ENCODE measurements around the gene TMEM185A. TPM values are rescaled to one million over a fixed set of nuclear protein-coding genes. Genes with fewer than 3 reads are reported as not detected.

TMEM185A gene
- total RNA-seq, 1 experiment from 2014 or later, result 23.6 TPM

GRCh38 chrX:149643496-149643895 lies 11.9 kb upstream of the TMEM185A start:
- Histone ChIP-seq H3K18ac (ENCODE audit: insufficient read length, low read depth, low read length) (no peak overlapping the region), H4K5ac (ENCODE audit: insufficient read length, low read depth, low read length) (no peak overlapping the region), H3K23ac (ENCODE audit: insufficient read length, low read depth, low read length) (no peak overlapping the region), H3K79me1 (ENCODE audit: insufficient read depth, low read depth, low read length, poor library complexity, severe bottlenecking) (no peaks in the 10 kb centered on the region), H2BK120ac (ENCODE audit: low read depth, low read length, poor library complexity, severe bottlenecking) (no peak overlapping the region), H2BK12ac (ENCODE audit: insufficient read length, low read depth, low read length) (no peak overlapping the region), H4K8ac (replicated peaks; ENCODE audit: insufficient read length, low read depth, low read length) (no peak overlapping the region), H2AK5ac (ENCODE audit: insufficient read length, low read length) (no peak overlapping the region), H3K79me2 (ENCODE audit: insufficient read depth, low read length) (no peaks in the 10 kb centered on the region), H2BK15ac (ENCODE audit: low read depth, low read length) (no peak overlapping the region), H3K4ac (ENCODE audit: low read depth, low read length) (no peak overlapping the region), H3T11ph (ENCODE audit: low read length) (no peak overlapping the region), H3K27me3 (ENCODE audit: insufficient read depth, low read length) (no peaks in the 10 kb centered on the region), H3K56ac (ENCODE audit: insufficient read length, low read depth, low read length) (no peak overlapping the region), H3K9ac (ENCODE audit: extremely low read depth, insufficient read length, low read length) (no peak overlapping the region), H2AFZ (ENCODE audit: low read length) (no peak overlapping the region), H4K91ac (ENCODE audit: insufficient read length, low read depth, low read length) (no peak overlapping the region), H3K9me3 (ENCODE audit: control insufficient read depth, low read depth, low read length) (peaks cover 29% of the 10 kb centered on the region), H3K4me2 (ENCODE audit: insufficient read depth, insufficient read length, low read length) (no peak overlapping the region), H2BK20ac (ENCODE audit: low read depth, low read length, poor library complexity, severe bottlenecking) (no peak overlapping the region), H3K14ac (ENCODE audit: insufficient read depth, low read length) (no peak overlapping the region), H2BK5ac (ENCODE audit: insufficient read length, low read length) (no peak overlapping the region), H4K20me1 (ENCODE audit: control insufficient read depth, insufficient read depth, insufficient read length) (no peaks in the 10 kb centered on the region), H3K4me1 (ENCODE audit: insufficient read depth, low read length) (no peaks in the 10 kb centered on the region), H3K27ac (ENCODE audit: insufficient read length, low read depth, low read length) (no peak overlapping the region), H3K23me2 (ENCODE audit: insufficient read length, low read depth, low read length, poor library complexity, severe bottlenecking) (no peaks in the 10 kb centered on the region)
- Mint-ChIP-seq H3K4me1 (no peaks in the 10 kb centered on the region), H3K9me3 (peaks cover 54 to 63% of the 10 kb centered on the region in 2 experiments), H3K27ac (no peak overlapping the region), H3K27me3 (ENCODE audit: low read depth) (peaks cover 4% of the 10 kb centered on the region; the same call in 1 of the 2 replicates), H3K36me3 (ENCODE audit: insufficient read depth in 1 of 3, low read depth in 3 of 3) (peaks cover 0 to 2% (median 0%) of the 10 kb centered on the region in 3 experiments; a peak in 1 of 7 replicates), H3K4me3 (no peak overlapping the region)
- WGBS (ENCODE audit: extremely low coverage, insufficient read length, low lambda C conversion rate), result no CpG with 5 or more reads among the region's 4 CpGs
- TF ChIP-seq CTCF (conservative IDR thresholded peaks at IDR 0.05), result no peak
- DNase-seq, result no peak
